Inferior parietal cortex (tissue), 1 donor: ENCODE results near the gene ELAVL1.

ENCODE experiments used
- DNase-seq: peaks from one replicate; pipeline ENCODE4 v3.0.0-alpha.2; 2016; ENCODE audit errors: extremely low spot score

Gene ELAVL1

GRCh38 chr19:8021374-8021773 is 15.9 kb upstream of the ELAVL1 start:
- DNase-seq: no peak

- DNase-seq: no peak
Measured at GRCh38 chr19:8020681-8021080, 15.2 kb upstream of the ELAVL1 start.

GRCh38 chr19:8017808-8018207 is 12.4 kb upstream of the ELAVL1 start:
- DNase-seq: no peak

GRCh38 chr19:8004723-8005513 is 523 bp downstream of the ELAVL1 start:
- DNase-seq: no peak

DNA sequence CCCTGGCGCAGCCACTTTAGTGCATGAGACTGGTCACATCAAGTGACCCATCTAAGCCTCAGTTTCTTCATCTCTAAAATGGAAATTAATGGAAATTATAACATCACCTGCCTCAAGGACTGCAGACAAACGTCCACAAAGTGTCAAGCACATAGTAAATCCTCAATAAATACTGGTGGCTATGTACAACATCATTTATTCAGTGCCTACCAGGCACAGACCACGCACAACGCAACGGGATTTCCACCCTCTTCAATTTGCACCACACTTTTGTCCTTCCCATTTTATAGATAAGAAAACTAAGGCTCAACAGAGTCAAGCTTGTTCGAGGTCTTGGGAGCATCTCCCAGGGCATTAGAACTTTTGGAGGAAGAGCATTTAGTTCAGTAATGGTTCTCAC is 1.4 kb downstream of the ELAVL1 start:
- no peak for DNase-seq

- DNase-seq: peak; percentile 81
Measured at GRCh38 chr19:8001995-8002849, 3.2 kb downstream of the ELAVL1 start.

DNA sequence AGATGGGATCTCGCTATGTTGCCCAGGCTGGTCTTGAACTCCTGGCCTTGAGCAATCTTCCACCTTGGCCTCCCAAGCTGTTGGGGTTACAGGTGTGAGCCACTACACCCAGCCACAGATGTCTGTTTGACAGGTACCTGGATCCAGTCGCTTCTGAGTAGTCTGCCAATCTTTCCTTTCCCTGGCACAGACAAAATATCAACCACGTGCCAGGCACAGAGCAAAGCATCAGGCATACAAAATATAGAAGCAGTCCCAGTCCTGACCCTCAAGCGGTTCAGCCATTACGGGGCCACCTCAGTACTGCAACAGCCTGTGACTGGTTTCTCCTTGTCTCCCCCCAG is 3.8 kb downstream of the ELAVL1 start:
- no peak for DNase-seq

DNA sequence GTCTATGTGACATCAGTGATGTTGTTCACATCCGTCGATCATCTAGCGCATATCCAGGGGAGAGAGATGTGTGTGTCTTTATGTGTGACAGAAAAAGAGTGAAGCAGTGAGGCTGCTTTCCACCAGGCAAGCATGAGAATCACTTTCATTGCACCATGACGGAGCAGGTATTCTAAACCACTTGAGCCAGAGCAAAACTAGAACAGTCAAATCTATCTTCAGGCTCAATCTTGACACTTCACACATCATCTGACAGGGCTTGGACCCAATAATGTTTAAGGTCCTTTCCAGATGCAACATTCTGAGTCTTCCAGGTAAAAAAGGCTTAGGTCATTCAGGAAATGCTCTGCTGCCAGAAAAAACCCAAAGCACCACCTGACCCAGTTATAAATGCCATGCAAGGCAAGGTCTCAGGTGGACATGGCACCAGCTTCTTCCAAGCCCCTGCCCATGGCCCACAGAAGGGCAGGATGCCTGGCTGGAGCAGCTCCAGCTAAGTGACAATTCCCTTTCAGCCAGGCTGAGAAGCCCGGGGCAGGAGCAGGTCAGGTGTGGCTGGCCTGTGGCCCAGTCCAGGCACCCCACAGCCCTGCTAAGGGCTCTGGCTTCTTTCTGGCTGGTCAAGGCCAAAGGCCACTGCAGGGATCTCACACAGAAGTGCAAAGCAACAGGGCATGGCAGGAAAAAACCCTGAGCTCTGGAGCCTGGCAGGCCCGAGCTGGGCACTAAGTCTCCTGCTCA is 5.0 kb downstream of the ELAVL1 start:
- no peak for DNase-seq

- DNase-seq: no peak
Measured at GRCh38 chr19:7999376-7999775, 6.1 kb downstream of the ELAVL1 start.

DNA sequence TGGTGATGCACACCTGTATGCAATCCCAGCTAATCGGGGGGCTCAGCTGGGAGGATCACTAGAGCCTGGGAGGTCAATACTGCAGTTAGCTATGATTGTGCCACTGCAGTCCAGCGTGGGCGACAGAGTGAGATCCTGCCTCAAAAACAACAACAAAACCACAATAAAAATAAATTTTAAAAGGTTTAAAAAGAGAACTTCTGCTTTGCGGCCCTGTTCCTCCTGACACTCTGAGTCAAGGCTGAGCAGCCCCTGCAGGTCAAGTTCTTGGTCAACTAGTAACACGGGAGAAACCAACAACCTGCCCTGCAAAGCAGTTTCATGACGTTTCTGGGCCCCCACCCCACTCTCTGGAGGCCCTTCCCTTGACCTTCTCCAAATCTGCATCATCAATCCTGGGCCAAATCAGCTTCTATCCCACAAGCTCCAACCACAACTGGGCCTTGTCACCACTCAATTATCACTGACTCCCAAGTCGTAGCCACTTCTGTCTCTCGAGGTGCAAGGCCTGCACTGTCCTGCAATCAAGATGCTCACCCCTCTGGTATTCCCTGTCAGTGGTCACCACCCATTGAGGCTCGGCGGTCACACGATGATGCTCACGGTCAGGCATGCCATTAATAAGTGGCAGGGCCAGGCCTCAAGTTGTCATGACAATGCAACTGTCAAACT is 7.5 kb downstream of the ELAVL1 start:
- DNase-seq: no peak

DNA sequence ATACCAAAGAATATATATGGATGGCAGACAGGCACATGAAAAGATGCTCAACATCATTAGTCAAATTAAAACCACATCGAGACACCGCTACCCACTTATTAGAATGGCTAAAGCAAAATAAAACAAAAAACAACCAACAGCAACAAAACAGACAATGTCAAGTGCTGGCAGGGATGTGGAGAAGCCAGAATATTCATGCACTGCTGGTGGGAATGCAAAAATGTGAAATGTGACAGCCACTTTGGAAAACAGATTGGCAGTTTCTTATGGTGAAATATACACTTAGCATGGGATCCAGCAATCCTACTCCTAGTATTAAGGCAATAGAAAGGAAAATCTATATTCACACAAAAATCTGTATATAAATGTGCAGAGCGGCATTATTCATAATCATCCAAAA is 8.6 kb downstream of the ELAVL1 start:
- DNase-seq: no peak

DNA sequence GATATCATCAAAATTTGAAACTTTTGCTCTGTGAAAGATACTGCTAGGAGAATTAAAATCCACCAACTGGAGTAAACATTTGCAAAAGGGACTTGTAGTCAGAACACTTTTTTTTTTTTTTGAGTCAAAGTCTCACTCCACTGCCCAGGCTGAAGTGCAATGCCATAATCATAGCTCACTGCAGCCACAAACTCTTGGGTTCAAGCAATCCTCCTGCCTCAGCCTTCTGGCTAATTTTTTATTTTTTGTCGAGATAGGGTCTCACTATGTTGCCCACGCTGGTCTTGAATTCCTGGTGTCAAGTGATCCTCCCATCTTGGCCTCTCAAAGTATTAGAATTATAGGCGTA is 9.7 kb downstream of the ELAVL1 start:
- no peak for DNase-seq

- no peak for DNase-seq
Measured at GRCh38 chr19:7994928-7995809, 10.3 kb downstream of the ELAVL1 start.

- no peak for DNase-seq
Measured at GRCh38 chr19:7994114-7994513, 11.3 kb downstream of the ELAVL1 start.

- no peak for DNase-seq
Measured at GRCh38 chr19:7993560-7993959, 11.9 kb downstream of the ELAVL1 start.

GRCh38 chr19:7992575-7992974 is 12.9 kb downstream of the ELAVL1 start:
- no peak for DNase-seq

DNA sequence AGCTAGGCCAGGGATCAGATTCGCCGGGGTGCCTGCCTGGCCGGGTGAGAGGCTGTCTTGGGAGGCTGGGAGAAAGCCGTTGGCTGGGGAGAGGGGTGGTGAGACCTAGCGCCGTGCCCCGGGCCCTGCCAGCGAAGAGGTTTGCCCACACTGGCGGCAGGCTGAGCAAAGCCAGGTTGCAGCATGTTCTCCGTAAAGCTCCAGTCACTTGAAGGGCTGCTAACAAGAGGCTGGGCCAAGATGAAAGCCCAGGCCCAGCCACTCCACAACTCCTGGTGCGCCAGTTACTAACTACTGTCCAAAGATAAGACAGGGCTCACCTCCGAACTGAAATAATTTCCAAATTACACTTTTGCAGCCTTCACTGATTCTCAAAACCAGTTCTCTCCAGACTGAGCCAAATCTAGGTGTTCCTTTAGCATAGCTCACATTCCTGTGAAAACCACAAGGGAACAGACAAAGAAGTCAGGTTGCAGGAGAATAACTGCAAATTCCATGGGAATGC is 16.3 kb downstream of the ELAVL1 start:
- no peak for DNase-seq

- DNase-seq: no peak
Measured at GRCh38 chr19:7988307-7988706, 17.1 kb downstream of the ELAVL1 start.

DNA sequence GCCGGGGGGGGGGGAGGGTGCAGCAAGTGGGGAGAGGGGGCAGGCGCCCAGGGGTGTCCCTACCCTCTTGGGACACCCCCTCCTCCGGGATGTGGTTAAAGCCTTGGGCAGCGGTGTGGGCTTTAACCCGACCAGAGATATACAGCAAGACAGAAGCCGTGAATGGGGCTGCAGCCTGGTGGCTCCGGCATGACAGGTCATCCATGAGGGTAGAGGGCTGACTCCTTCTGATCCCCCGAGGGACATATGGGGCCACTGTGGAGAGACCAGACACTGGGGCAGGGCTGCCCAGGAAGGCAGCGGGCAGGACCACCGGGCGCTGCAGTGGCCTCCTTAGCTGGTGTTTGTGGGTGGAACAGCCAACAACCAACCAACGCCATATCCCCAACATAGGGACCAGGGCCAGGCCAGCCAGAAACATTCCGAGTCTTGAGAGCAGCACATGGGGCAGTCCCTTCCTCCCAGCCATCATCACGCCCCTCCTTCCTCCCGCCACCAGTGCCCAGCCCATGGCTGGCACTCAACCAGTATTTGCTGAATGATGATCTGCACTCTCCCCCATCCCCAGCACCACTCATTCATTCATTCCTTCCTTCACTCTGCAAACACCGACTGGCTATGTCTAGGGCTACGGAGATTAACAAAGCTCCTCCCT is 18.2 kb downstream of the ELAVL1 start:
- DNase-seq: no peak
